Measurements from ENCODE around the gene GGA3.

DNA sequence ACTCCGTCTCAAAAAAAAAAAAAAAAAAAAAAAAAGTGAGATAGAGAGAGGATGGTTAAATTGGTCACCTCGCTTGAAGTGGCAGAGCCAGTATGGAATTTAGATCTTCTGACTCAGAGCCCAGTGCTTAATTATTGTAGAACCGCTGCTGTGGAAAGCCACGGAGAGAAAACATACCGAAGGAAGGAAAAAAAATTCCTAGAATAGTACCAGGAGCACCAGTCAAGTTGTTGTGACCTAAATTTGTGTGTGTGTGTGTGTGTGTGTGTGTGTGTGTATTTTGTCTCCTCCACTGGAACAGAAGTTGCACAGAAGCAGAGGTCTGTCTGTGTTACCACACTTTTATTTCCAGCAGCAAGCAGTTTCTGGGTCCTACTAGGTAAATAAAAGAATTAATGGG lies 66.5 kb downstream of the GGA3 start:
- TF ChIP-seq, protein P1, sequence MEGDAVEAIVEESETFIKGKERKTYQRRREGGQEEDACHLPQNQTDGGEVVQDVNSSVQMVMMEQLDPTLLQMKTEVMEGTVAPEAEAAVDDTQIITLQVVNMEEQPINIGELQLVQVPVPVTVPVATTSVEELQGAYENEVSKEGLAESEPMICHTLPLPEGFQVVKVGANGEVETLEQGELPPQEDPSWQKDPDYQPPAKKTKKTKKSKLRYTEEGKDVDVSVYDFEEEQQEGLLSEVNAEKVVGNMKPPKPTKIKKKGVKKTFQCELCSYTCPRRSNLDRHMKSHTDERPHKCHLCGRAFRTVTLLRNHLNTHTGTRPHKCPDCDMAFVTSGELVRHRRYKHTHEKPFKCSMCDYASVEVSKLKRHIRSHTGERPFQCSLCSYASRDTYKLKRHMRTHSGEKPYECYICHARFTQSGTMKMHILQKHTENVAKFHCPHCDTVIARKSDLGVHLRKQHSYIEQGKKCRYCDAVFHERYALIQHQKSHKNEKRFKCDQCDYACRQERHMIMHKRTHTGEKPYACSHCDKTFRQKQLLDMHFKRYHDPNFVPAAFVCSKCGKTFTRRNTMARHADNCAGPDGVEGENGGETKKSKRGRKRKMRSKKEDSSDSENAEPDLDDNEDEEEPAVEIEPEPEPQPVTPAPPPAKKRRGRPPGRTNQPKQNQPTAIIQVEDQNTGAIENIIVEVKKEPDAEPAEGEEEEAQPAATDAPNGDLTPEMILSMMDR (IDR thresholded peaks at IDR 0.05), result no peak
- TF ChIP-seq POLR2A (IDR thresholded peaks at IDR 0.05), result no peak
